Left cardiac atrium (tissue), 4 donors: Measurements from ENCODE around the gene GPI. TPM values are rescaled to one million over a fixed set of nuclear protein-coding genes. Genes with fewer than 3 reads are reported as not detected.

Experiments used
- ATAC-seq, 2 donors: fragments of 200-7000 bp; cut with Tn5 transposase; one replicate each; pipeline ENCODE4 v1.9.1; 2020; ENCODE audit warnings: mild to moderate bottlenecking in 2 of 2, moderate library complexity in 2 of 2
- DNase-seq: peaks from one replicate; pipeline ENCODE4 v3.0.0-alpha.2; 2020
- intact Hi-C, 2 donors: fragments of 100-400 bp; cut with DNase I; formaldehyde crosslinking; loops; one replicate each; pipeline versions ENCODE4 v1.14.1 to v1.15.1; 2022 to 2023
- total RNA-seq, 2 donors: library from RNA; stranded (reverse); fragmentation: NEBNext Ultra II Directional; extraction: Animal tissue kit (Norgen Biotek cat#: 25700); gene quantifications; one replicate each; pipeline ENCODE4 v1.2.1, GENCODE V29; 2021
- donor health status: DM: no; HTN: yes; CAD: no.
- donor health status: DM: no; HTN: yes; CAD: no; lungs with severe emphysema.
- donor health status: DM: yes; HTN: yes; CAD: no.
- donor health status: Dilated cardiomyopathy.

Gene GPI
- total RNA-seq, 2 donors from 2014 or later: 337 to 408 TPM

DNA sequence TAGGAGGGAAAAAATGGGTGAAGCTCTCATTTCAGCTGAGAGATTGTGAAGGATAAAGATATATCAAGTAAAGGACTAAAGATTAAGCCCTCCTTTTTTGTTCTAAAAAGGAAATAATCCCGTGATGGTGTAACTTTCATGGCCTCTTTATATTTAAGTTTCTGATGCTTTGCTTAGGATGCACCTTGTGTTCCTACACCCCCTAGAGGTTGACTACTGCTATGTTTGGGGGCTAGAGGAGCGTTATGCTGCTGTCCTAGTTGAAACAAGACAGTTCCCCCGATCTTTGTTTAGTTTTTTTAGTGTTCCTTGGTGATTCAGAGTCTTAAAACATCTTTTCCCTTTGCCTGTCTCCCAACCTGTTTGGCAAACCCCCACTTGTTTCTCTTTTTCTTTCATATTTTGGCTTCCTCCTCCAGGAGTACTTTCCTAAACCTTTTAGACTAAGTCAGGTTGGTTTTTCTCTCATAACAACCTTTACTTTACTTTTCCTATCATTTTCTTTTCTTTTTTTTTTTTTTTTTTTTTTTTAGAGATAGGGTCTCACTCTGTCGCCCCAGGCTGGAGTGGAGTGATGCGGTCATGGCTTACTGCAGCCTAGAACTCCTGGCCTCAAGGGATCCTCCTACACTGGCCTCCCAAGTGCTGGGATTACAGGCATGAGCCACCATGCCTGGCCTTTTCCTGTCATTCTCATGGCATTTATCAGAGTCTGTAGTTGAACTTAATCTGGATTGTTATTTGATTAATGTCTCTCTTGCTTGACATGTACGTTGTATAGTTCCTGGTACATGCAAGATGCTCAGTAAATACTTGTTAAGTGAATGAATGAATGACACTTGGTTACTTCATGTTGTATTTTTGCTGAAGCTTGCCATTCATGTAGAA lies 66.0 kb downstream of the GPI start:
- no peak for DNase-seq
- intact Hi-C loops: no loop called here
- ATAC-seq: no peak

GRCh38 chr19:34431681-34432402 lies 66.8 kb downstream of the GPI start:
- ATAC-seq (no peak), DNase-seq (no peak)
- intact Hi-C loops: no loop called here

GRCh38 chr19:34432797-34433196 lies 67.8 kb downstream of the GPI start:
- ATAC-seq (peak; percentile 2 to 57), DNase-seq (peak; percentile 36)
- intact Hi-C loops: no loop called here

DNA sequence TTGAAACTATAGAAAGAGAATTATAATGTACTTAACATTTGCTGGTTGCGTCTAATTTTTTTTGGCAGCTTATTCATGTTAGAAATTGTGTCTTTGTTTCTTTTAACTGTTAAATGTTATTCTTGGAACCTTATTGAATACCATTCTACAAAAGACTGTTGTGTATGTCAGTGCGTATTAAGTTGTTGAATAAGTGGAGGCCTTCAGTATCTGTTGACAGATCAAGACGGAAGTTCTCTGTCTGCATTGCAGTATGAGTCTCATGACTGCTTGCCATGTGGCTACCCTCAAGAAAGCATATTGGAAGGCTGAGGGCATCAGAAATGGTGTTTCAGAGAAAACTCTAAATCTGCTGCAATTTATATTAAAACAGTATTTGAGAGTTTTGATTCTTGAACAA lies 71.7 kb downstream of the GPI start:
- intact Hi-C loops: no loop called here
- ATAC-seq (no peak), DNase-seq (no peak)

- ATAC-seq (no peak), DNase-seq (no peak)
- intact Hi-C loops: no loop called here
Measured at GRCh38 chr19:34448191-34448590, 83.2 kb downstream of the GPI start.

Other genes with a start within 250 kb of the GPI start
- 10 to 100 TPM; 77.3 to 83.4 TPM for gene LSM14A, start 192.7 kb upstream of the GPI start, total RNA-seq
- gene GARRE1, start 110.6 kb upstream of the GPI start, total RNA-seq: 10 to 100 TPM; 20.9 to 30.5 TPM
- gene PDCD2L, start 39.2 kb downstream of the GPI start, total RNA-seq: 1 to 10 TPM; 6.5 to 7.5 TPM
- 10 to 100 TPM; 48.4 to 61.6 TPM for gene UBA2, start 63.2 kb downstream of the GPI start, total RNA-seq
- 10 to 100 TPM; 16.9 to 19.2 TPM for gene WTIP, start 116.6 kb downstream of the GPI start, total RNA-seq